Pancreas (tissue), 10 donors: ENCODE measurements around the gene ARHGEF17. TPM values are rescaled to one million over a fixed set of nuclear protein-coding genes. Genes with fewer than 3 reads are reported as not detected.
A peak's percentile ranks its signal among the peaks of the same experiment; 100 is the strongest.

Source experiments
- ATAC-seq, 4 donors: fragments of 200-7000 bp; cut with Tn5 transposase; one replicate each; pipeline versions ENCODE4 v1.8.0 to v1.9.1; 2020; ENCODE audit warnings: mild to moderate bottlenecking in 4 of 4, moderate library complexity in 4 of 4
- DNase-seq, 6 donors: peaks; one replicate each; pipeline ENCODE4 v3.0.0-alpha.2; 2020
- FAIRE-seq: peaks from 2 replicates; lab custom pipeline; 2012; peaks lifted over from hg19 to GRCh38; lab: Jason Lieb, UNC
- H3K27ac ChIP-seq, 4 donors: fragments of 200-600 bp; sonication (generic); 1 replicate in 3 of 4; 2 replicates in 1 of 4; pipeline versions ENCODE4 v1.5.0 to v1.8.0; 2020
- H3K27me3 ChIP-seq, 4 donors: fragments of 200-600 bp; one replicate each; pipeline ENCODE4 v1.8.0; 2021
- H3K36me3 ChIP-seq, 3 donors: fragments of 200-600 bp; sonication (generic) in 1 of 3; one replicate each; pipeline versions ENCODE4 v1.5.0 to v1.8.0; 2020 to 2021
- H3K4me1 ChIP-seq, 3 donors: fragments of 200-600 bp; one replicate each; pipeline ENCODE4 v1.8.0; 2021
- H3K4me3 ChIP-seq, 4 donors: fragments of 200-600 bp; sonication (generic) in 2 of 4; one replicate each; pipeline versions ENCODE4 v1.5.0 to v1.8.0; 2020 to 2021
- H3K9me3 ChIP-seq, 4 donors: fragments of 200-600 bp; one replicate each; pipeline ENCODE4 v1.8.0; 2021
- WGBS, 2 donors: extraction: QIAGEN DNeasy Blood & Tissue Kit; methylation state at CpG; one replicate each; pipeline ENCODE4 v1.1.7; 2013; 5-methylcytosine and 5-hydroxymethylcytosine counted together
- intact Hi-C, 3 donors: fragments of 100-400 bp; cut with DNase I; formaldehyde crosslinking; loops; one replicate each; pipeline versions ENCODE4 v1.11.1 to v1.14.2; 2022
- polyA plus RNA-seq, 2 donors: library from polyadenylated mRNA; stranded (reverse); fragments of 200-250 nt; gene quantifications; one replicate each; pipeline ENCODE4 v1.2.3, GENCODE V29; 2013
- total RNA-seq, 6 donors: library from RNA; stranded (reverse); fragmentation: NEBNext Ultra II Directional in 4 of 6; extraction: Animal tissue kit (Norgen Biotek cat#: 25700) in 4 of 6; gene quantifications; one replicate each; pipeline versions ENCODE4 v1.2.1 to v1.2.4, GENCODE V29; 2021 to 2023
- TF ChIP-seq, protein P1 (sequence below), 4 donors: fragments of 200-600 bp; sonication (generic) in 3 of 4; IDR thresholded peaks; one replicate each; pipeline versions ENCODE4 v1.5.0 to v1.8.0; 2021; ENCODE audit warnings: antibody characterized with exemption in 4 of 4
- donor health status: healthy with polysubstance abuse.
- donor health status: DM: no; HTN: no; CAD: no; lungs with moderate emphysema.
- donor health status: DM: no; HTN: no; CAD: no.
- donor health status: control.
- donor health status: control.
- donor health status: Bipolar disorder and iron deficiency.
- donor health status: DM: yes; HTN: yes; CAD: no.
- donor health status: DM: no; HTN: no; CAD: no.
- donor health status: DM: no; HTN: no; CAD: no.
- donor health status: DM: yes; HTN: yes; CAD: no.

ARHGEF17 gene
- total and polyA plus RNA-seq, 8 donors, result 7.0 to 24.0 (median 10.4) TPM

DNA sequence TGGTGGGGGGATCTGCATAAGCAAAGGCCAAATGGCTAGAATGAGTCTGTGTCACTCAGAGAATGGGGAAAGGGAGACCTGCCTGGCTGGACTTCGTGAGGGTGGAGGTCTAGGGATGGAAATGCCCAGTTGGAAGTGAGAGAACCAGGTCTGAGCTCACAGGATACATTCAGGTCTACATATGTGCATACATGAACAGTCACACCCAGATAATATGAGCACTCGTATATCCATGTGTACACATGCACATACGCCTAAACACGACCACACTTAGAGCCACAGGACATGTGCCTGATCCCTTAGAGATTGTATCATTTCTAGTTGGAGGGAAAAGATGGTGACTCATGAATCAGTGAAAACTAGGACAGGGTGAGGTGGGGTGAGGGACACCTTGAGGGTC lies 47.0 kb downstream of the ARHGEF17 start:
- WGBS, 2 donors, result 85 to 88% methylated on average over 4 of the region's 4 CpGs

DNA sequence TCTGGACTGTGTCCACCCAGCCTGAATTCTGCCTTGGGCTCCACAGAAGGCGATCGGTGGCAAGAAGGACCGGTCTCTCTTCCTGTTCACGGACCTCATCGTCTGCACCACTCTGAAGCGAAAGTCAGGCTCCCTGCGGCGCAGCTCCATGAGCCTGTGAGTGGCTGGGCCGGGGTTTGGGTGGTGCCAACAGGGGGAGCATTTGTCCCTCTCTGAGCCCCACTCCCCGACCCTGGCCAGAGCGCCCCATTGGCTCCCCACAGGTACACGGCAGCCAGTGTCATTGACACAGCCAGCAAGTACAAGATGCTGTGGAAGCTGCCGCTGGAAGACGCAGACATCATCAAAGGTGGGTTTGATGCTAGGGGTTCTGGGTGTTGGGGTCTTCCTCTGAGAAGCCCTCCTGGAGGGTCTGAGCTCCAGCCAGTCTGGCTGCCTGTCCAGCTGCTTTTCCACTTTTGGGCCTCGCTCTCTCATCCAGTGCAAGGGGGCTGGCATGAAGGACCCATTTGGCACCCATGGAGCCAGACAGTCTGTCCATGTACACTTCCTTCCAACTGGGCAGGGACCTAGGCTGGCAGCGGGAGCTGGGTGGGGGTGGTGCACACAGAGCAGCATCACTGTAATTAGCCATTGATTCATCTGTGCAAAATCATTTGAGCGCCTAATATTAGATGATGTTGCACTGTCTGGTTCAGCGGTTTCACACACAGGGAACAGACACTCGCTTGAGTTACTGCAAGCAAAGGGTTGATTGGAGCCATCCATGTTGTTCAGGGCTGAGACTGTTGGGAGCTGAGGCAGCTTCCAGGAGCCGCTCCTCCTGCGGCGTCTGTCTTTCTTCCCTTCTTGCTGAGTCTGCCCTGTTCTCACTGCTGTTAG lies 49.1 kb downstream of the ARHGEF17 start:
- Histone ChIP-seq H3K4me3 (no peak overlapping the region), H3K27me3 (no peaks in the 10 kb centered on the region), H3K36me3 (peaks cover 0 to 3% (median 2%) of the 10 kb centered on the region in 3 donors), H3K4me1 (no peaks in the 10 kb centered on the region), H3K9me3 (no peaks in the 10 kb centered on the region), H3K27ac (no peak overlapping the region)
- DNase-seq (no peak), ATAC-seq (no peak), FAIRE-seq (no peak)
- WGBS, 2 donors, result 90 to 92% methylated on average over 22 of the region's 22 CpGs
- intact Hi-C loops, result loop anchor here in 1 of 3 donors (5.0 kb wide), 1 partner anchor 35 kb away; no protein-coding TSS in a partner anchor
- TF ChIP-seq, protein P1, sequence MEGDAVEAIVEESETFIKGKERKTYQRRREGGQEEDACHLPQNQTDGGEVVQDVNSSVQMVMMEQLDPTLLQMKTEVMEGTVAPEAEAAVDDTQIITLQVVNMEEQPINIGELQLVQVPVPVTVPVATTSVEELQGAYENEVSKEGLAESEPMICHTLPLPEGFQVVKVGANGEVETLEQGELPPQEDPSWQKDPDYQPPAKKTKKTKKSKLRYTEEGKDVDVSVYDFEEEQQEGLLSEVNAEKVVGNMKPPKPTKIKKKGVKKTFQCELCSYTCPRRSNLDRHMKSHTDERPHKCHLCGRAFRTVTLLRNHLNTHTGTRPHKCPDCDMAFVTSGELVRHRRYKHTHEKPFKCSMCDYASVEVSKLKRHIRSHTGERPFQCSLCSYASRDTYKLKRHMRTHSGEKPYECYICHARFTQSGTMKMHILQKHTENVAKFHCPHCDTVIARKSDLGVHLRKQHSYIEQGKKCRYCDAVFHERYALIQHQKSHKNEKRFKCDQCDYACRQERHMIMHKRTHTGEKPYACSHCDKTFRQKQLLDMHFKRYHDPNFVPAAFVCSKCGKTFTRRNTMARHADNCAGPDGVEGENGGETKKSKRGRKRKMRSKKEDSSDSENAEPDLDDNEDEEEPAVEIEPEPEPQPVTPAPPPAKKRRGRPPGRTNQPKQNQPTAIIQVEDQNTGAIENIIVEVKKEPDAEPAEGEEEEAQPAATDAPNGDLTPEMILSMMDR (IDR thresholded peaks at IDR 0.05), result no peak

More for the DNA sequence above, 47.0 kb downstream of the ARHGEF17 start:
- DNase-seq (no peak), ATAC-seq (no peak), FAIRE-seq (no peak)
- Histone ChIP-seq H3K4me1 (peaks cover 0 to 3% (median 0%) of the 10 kb centered on the region in 3 donors), H3K36me3 (no peaks in the 10 kb centered on the region), H3K27me3 (no peaks in the 10 kb centered on the region), H3K9me3 (no peaks in the 10 kb centered on the region), H3K4me3 (no peak overlapping the region), H3K27ac (no peak overlapping the region)
- intact Hi-C loops, result loop anchor here in 1 of 3 donors (5.0 kb wide), 1 partner anchor 37 kb away; no protein-coding TSS in a partner anchor
- TF ChIP-seq, protein P1 (IDR thresholded peaks at IDR 0.05), result no peak

DNA sequence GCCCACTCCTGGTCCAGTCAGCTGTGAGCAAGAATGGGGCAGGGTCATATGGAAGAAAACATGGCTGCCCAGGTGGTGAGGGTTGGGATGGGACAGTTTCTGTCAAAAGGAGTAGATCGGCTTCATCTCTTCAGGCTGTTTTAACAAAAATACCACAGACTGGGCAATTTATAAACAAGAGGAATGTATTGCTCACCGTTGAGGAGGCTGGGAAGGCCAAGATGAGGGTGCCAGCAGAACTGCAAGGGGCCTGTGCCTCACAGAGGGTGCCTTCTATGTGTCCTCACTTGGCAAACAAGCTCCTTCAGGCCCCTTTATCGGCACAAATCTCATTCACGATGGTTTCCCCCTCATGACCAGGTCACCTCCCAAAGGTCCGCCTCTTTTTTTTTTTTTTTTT lies 50.0 kb downstream of the ARHGEF17 start:
- TF ChIP-seq, protein P1 (IDR thresholded peaks at IDR 0.05), result no peak
- Histone ChIP-seq H3K36me3 (peaks cover 0 to 9% (median 2%) of the 10 kb centered on the region in 3 donors), H3K4me3 (no peak overlapping the region), H3K9me3 (no peaks in the 10 kb centered on the region), H3K27me3 (no peaks in the 10 kb centered on the region), H3K4me1 (no peaks in the 10 kb centered on the region), H3K27ac (no peak overlapping the region)
- FAIRE-seq (no peak), DNase-seq (no peak), ATAC-seq (no peak)
- intact Hi-C loops, result loop anchor here in 1 of 3 donors (5.0 kb wide), 1 partner anchor 34 kb away; no protein-coding TSS in a partner anchor
- WGBS, 2 donors, result 78 to 80% methylated on average over 5 of the region's 5 CpGs

DNA sequence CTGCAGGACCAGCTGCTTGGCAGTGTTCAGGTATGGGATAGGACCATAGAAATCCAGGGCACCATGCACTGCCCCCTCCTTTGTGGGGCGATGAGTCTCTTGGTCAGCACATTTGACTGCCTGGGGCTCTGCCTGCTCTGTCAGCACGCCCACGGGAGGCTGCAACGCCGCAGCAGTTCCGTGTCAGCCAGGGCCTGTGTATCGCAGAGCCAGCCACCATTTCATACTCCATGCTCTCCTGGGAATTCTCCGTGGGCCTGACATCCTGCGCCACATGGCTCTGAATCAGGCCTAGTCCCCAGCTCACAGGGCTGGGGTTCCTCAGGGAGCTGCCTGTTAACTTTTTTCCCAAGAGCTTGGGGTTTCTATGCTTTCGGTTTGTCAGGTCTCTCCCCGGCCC lies 51.3 kb downstream of the ARHGEF17 start:
- FAIRE-seq (no peak), ATAC-seq (peak in 3 of 4 donors; percentile 36 to 59 (median 36)), DNase-seq (no peak)
- no peaks in the 10 kb centered on the region for H3K27me3 ChIP-seq
- peaks cover 0 to 9% (median 2%) of the 10 kb centered on the region in 3 donors for H3K36me3 ChIP-seq
- H3K4me3 ChIP-seq, result no peak overlapping the region
- H3K27ac ChIP-seq, result no peak overlapping the region
- TF ChIP-seq, protein P1 (IDR thresholded peaks at IDR 0.05), result no peak
- no peaks in the 10 kb centered on the region for H3K4me1 ChIP-seq
- intact Hi-C loops, result loop anchor here in 1 of 3 donors (5.0 kb wide), 1 partner anchor 33 kb away; no protein-coding TSS in a partner anchor
- H3K9me3 ChIP-seq, result no peaks in the 10 kb centered on the region
- 78 to 81% methylated on average over 11 of the region's 11 CpGs for WGBS, 2 donors
